Fibroblast of lung (primary cell): ENCODE measurements around the gene STK35. TPM values are rescaled to one million over a fixed set of nuclear protein-coding genes. Genes with fewer than 3 reads are reported as not detected.

Experiments
- DNase-seq, 2 donors: peaks; one replicate each; pipeline versions ENCODE4 v3.0.0 to v3.0.0-alpha.2; 2010; ENCODE audit warnings: low read depth in 2 of 2
- H2AFZ ChIP-seq: 2 replicates; pipeline ENCODE4 v1.5.1; 2012; ENCODE audit warnings: low read length, control low read depth, inconsistent platforms
- H3K27ac ChIP-seq: 2 replicates; pipeline ENCODE4 v1.5.1; 2011; ENCODE audit warnings: low read length, control low read depth; ENCODE audit not compliant: insufficient read depth
- H3K27me3 ChIP-seq: 2 replicates; pipeline ENCODE4 v1.5.1; 2011; ENCODE audit warnings: mild to moderate bottlenecking, low read length; ENCODE audit not compliant: control insufficient read depth, insufficient read depth
- H3K36me3 ChIP-seq: 2 replicates; pipeline ENCODE4 v1.5.1; 2011; ENCODE audit warnings: low read length; ENCODE audit not compliant: control insufficient read depth, insufficient read depth
- H3K4me1 ChIP-seq: 2 replicates; pipeline ENCODE4 v1.5.1; 2011; ENCODE audit warnings: low read length; ENCODE audit not compliant: control insufficient read depth, insufficient read depth; ENCODE audit errors: extremely low read depth
- H3K4me2 ChIP-seq: 2 replicates; pipeline ENCODE4 v1.5.1; 2011; ENCODE audit warnings: low read length, control low read depth; ENCODE audit not compliant: insufficient read depth; ENCODE audit errors: extremely low read depth
- H3K4me3 ChIP-seq, 4 experiments: fragments of 200-600 bp in 1 of 4; sonication (generic) in 1 of 4; replicated peaks in 1 of 4; 2 replicates each; pipeline ENCODE4 v1.5.1; 2011 to 2016; ENCODE audit warnings: low read length in 4 of 4, low read depth in 3 of 4, mild to moderate bottlenecking in 3 of 4, control low read depth in 2 of 4, inconsistent platforms in 1 of 4, mixed read lengths in 1 of 4; ENCODE audit not compliant: insufficient read depth in 1 of 4; ENCODE audit errors: control extremely low read depth in 1 of 4
- H3K79me2 ChIP-seq: 2 replicates; pipeline ENCODE4 v1.5.1; 2012; ENCODE audit warnings: mild to moderate bottlenecking, low read length, inconsistent platforms; ENCODE audit not compliant: control insufficient read depth, insufficient read depth
- H3K9ac ChIP-seq: 2 replicates; pipeline ENCODE4 v1.5.1; 2011; ENCODE audit warnings: mild to moderate bottlenecking, low read length, control low read depth; ENCODE audit not compliant: insufficient read depth
- H3K9me3 ChIP-seq: 2 replicates; pipeline ENCODE4 v1.5.1; 2012; ENCODE audit warnings: low read depth, low read length; ENCODE audit not compliant: control insufficient read depth, insufficient read depth
- H4K20me1 ChIP-seq: 2 replicates; pipeline ENCODE4 v1.5.1; 2011; ENCODE audit warnings: low read length; ENCODE audit not compliant: control insufficient read depth, insufficient read depth; ENCODE audit errors: extremely low read depth
- CTCF ChIP-seq, 2 donors: IDR thresholded peaks in 1 of 2; conservative IDR thresholded peaks in 1 of 2; 1 replicate in 1 of 2; 2 replicates in 1 of 2; pipeline ENCODE4 v1.5.1; 2011 to 2012; ENCODE audit warnings: low read length in 2 of 2, control low read depth in 1 of 2, inconsistent platforms in 1 of 2, low read depth in 1 of 2, mild to moderate bottlenecking in 1 of 2
- EZH2 ChIP-seq: IDR thresholded peaks from 2 replicates; pipeline ENCODE4 v1.5.1; 2012; ENCODE audit warnings: low read length, control low read depth, mild to moderate bottlenecking; ENCODE audit errors: missing control alignments
- polyA plus RNA-seq, 2 donors: library from polyadenylated mRNA; depleted of rRNA in 1 of 2; stranded (reverse) in 1 of 2; unstranded in 1 of 2; fragments of >200 nt; gene quantifications; 2 replicates each; pipeline ENCODE4 v1.2.1, GENCODE V29; 2011 to 2012; ENCODE audit warnings: missing spikeins in 1 of 2
- total RNA-seq: library from RNA; depleted of rRNA; stranded (reverse); fragments of >200 nt; gene quantifications from 2 replicates; pipeline ENCODE4 v1.2.1, GENCODE V29; 2014

The STK35 gene
- total and polyA plus RNA-seq, 2 donors (not counting 1 experiment from before 2014, with no cell fraction given), result 8.5 to 14.4 TPM

DNA sequence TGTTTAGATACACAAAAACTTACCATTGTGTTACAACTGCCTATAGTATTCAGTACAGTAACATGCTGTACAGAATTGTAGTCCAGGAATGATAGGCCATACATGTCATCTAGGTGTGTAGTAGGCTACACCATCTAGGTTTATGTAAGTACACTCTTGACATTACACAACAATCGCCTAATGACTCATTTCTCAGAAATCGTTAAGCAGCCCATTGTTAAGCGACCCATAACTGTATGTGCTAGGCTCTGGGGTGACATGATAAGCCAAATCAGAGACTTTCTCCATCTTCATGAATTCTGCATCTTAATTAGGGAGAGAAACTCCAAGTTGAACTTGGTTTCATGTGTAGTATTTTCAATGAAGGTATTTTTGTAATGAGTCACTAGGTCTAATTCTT, 17.2 kb downstream of the STK35 start:
- peak in 1 of 2 donors; percentile 35 for DNase-seq
- Histone ChIP-seq H4K20me1 (peaks cover 2% of the 10 kb centered on the region), H3K27me3 (no peaks in the 10 kb centered on the region), H3K36me3 (peaks cover 8% of the 10 kb centered on the region), H3K4me3 (no peak overlapping the region), H3K9ac (no peak overlapping the region), H3K4me2 (no peak overlapping the region), H3K9me3 (no peaks in the 10 kb centered on the region), H2AFZ (no peak overlapping the region), H3K4me1 (no peaks in the 10 kb centered on the region), H3K79me2 (peaks cover 46% of the 10 kb centered on the region), H3K27ac (no peak overlapping the region)
- TF ChIP-seq CTCF (conservative IDR thresholded peaks at IDR 0.05 in 1 of 2, IDR thresholded peaks at IDR 0.05 in 1 of 2; ENCODE audit: low read depth in 1 of 2, low read length in 2 of 2) (no peak), EZH2 (no peak)

- Histone ChIP-seq H2AFZ (no peak overlapping the region), H3K9ac (no peak overlapping the region), H3K4me2 (no peak overlapping the region), H3K36me3 (peaks cover under 1% of the 10 kb centered on the region), H3K27me3 (no peaks in the 10 kb centered on the region), H3K79me2 (peaks cover 40% of the 10 kb centered on the region), H3K4me3 (no peak overlapping the region), H3K27ac (peak overlapping the region; percentile 61), H3K9me3 (no peaks in the 10 kb centered on the region), H3K4me1 (no peaks in the 10 kb centered on the region), H4K20me1 (peaks cover 2% of the 10 kb centered on the region)
- TF ChIP-seq EZH2 (no peak), CTCF (conservative IDR thresholded peaks at IDR 0.05 in 1 of 2, IDR thresholded peaks at IDR 0.05 in 1 of 2; ENCODE audit: low read depth in 1 of 2, low read length in 2 of 2) (no peak)
- DNase-seq, result peak; percentile 80 to 87
Measured at GRCh38 chr20:2122936-2123335, 21.3 kb downstream of the STK35 start.

DNA sequence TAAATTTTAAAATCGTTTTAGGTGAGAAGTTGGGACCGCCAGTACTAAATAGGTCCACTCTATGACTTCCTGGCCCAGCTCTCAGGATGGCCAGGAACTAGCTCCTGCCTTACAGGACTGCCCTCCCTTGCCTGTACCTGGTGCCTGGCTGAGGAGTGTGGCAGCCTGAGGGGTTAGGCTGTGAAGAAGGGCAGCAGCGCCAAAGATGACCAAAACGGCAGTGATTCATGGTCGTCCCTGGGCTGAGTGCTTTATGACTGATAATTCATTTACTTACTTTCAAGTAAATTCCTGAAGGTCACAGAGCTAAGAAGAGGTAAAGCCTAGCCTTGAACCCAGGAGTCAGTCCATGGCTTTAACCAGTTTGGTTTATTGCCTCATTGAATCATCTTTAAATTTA, 22.1 kb downstream of the STK35 start:
- peak overlapping the region; percentile 61 for H3K27ac ChIP-seq
- TF ChIP-seq EZH2 (no peak), CTCF (conservative IDR thresholded peaks at IDR 0.05 in 1 of 2, IDR thresholded peaks at IDR 0.05 in 1 of 2; ENCODE audit: low read depth in 1 of 2, low read length in 2 of 2) (no peak)
- no peak overlapping the region for H3K4me2 ChIP-seq
- H3K9me3 ChIP-seq, result no peaks in the 10 kb centered on the region
- no peaks in the 10 kb centered on the region for H3K36me3 ChIP-seq
- H4K20me1 ChIP-seq, result peaks cover 2% of the 10 kb centered on the region
- peaks cover 40% of the 10 kb centered on the region for H3K79me2 ChIP-seq
- H3K9ac ChIP-seq, result no peak overlapping the region
- H3K27me3 ChIP-seq, result no peaks in the 10 kb centered on the region
- H3K4me3 ChIP-seq, result no peak overlapping the region
- DNase-seq, result no peak
- no peaks in the 10 kb centered on the region for H3K4me1 ChIP-seq
- H2AFZ ChIP-seq, result no peak overlapping the region
